Right cardiac atrium (tissue), 5 donors: ENCODE results near the gene PF4V1. TPM values are rescaled to one million over a fixed set of nuclear protein-coding genes. Genes with fewer than 3 reads are reported as not detected.
A peak's percentile ranks its signal among the peaks of the same experiment; 100 is the strongest.

ENCODE experiments used
- ATAC-seq, 2 donors: fragments of 200-7000 bp; cut with Tn5 transposase; one replicate each; pipeline versions ENCODE4 v1.8.0 to v1.9.1; 2020; ENCODE audit warnings: moderate library complexity in 2 of 2, mild to moderate bottlenecking in 1 of 2
- DNase-seq, 3 donors: peaks; one replicate each; pipeline ENCODE4 v3.0.0-alpha.2; 2020
- H3K27ac ChIP-seq: one replicate; pipeline ENCODE4 v1.5.1; 2013; ENCODE audit warnings: mild to moderate bottlenecking, low read length, control low read depth, moderate library complexity
- H3K27me3 ChIP-seq: one replicate; pipeline ENCODE4 v1.6.1; 2013; ENCODE audit not compliant: control insufficient read depth, insufficient read depth
- H3K4me1 ChIP-seq: one replicate; pipeline ENCODE4 v1.6.1; 2013; ENCODE audit warnings: low read length; ENCODE audit not compliant: control insufficient read depth, insufficient read depth
- H3K4me3 ChIP-seq: one replicate; pipeline ENCODE4 v1.5.1; 2013; ENCODE audit warnings: low read length, control low read depth
- H3K9me3 ChIP-seq: one replicate; pipeline ENCODE4 v1.6.1; 2013; ENCODE audit warnings: low read length; ENCODE audit not compliant: control insufficient read depth
- WGBS: extraction: QIAGEN DNeasy Blood & Tissue Kit; methylation state at CpG from one replicate; pipeline ENCODE4 v1.1.7; 2013; 5-methylcytosine and 5-hydroxymethylcytosine counted together
- intact Hi-C, 4 donors: fragments of 100-400 bp; cut with DNase I; formaldehyde crosslinking; loops; one replicate each; pipeline versions ENCODE4 v1.11.0 to v1.14.0; 2022 to 2023
- polyA plus RNA-seq: library from polyadenylated mRNA; stranded (reverse); fragments of 200-250 nt; gene quantifications from one replicate; pipeline ENCODE4 v1.2.3, GENCODE V29; 2013
- total RNA-seq, 4 donors: library from RNA; stranded (reverse); fragmentation: NEBNext Ultra II Directional; extraction: Animal tissue kit (Norgen Biotek cat#: 25700); gene quantifications; one replicate each; pipeline ENCODE4 v1.2.1, GENCODE V29; 2021
- donor health status: healthy with polysubstance abuse.
- donor health status: DM: no; HTN: yes; CAD: no.
- donor health status: DM: no; HTN: no; CAD: no.
- donor health status: DM: no; HTN: yes; CAD: no; lungs with severe emphysema.
- donor health status: DM: yes; HTN: yes; CAD: no.

The PF4V1 gene
- total and polyA plus RNA-seq, 5 donors = not detected

GRCh38 chr4:73828956-73829355, 24.1 kb upstream of the PF4V1 start:
- no peak overlapping the region for H3K27ac ChIP-seq
- H3K4me3 ChIP-seq = no peak overlapping the region
- intact Hi-C loops = no loop called here
- peak in 1 of 2 donors; percentile 62 for ATAC-seq
- WGBS = 26% methylated on average over 3 of the region's 3 CpGs
- DNase-seq = no peak
- no peaks in the 10 kb centered on the region for H3K9me3 ChIP-seq
- H3K27me3 ChIP-seq = no peaks in the 10 kb centered on the region
- no peaks in the 10 kb centered on the region for H3K4me1 ChIP-seq

GRCh38 chr4:73831569-73831968, 21.5 kb upstream of the PF4V1 start:
- 54% methylated on average over 2 of the region's 2 CpGs for WGBS
- H3K4me1 ChIP-seq = no peaks in the 10 kb centered on the region
- peak in 1 of 2 donors; percentile 56 for ATAC-seq

GRCh38 chr4:73832651-73833237, 20.4 kb upstream of the PF4V1 start:
- Histone ChIP-seq H3K27ac (no peak overlapping the region), H3K27me3 (no peaks in the 10 kb centered on the region), H3K4me3 (no peak overlapping the region), H3K9me3 (no peaks in the 10 kb centered on the region), H3K4me1 (peaks cover 2% of the 10 kb centered on the region)
- DNase-seq = no peak
- ATAC-seq = peak in 1 of 2 donors; percentile 41
- intact Hi-C loops = no loop called here
- WGBS = 60% methylated on average over 1 of the region's 1 CpG

More at GRCh38 chr4:73831569-73831968, 21.5 kb upstream of the PF4V1 start:
- Histone ChIP-seq H3K27me3 (no peaks in the 10 kb centered on the region), H3K4me3 (no peak overlapping the region), H3K27ac (no peak overlapping the region), H3K9me3 (no peaks in the 10 kb centered on the region)
- DNase-seq = peak in 2 of 3 donors; percentile 41 to 48
- intact Hi-C loops = no loop called here

- ATAC-seq (peak; percentile 69 to 72), DNase-seq (peak; percentile 57 to 78 (median 78))
- Histone ChIP-seq H3K27me3 (no peaks in the 10 kb centered on the region), H3K9me3 (no peaks in the 10 kb centered on the region), H3K27ac (no peak within 1 kb of the TSS), H3K4me1 (peaks cover 2% of the 10 kb centered on the region), H3K4me3 (peak within 1 kb of the TSS; percentile 39)
- 3% methylated on average over 41 of the region's 41 CpGs for WGBS
- intact Hi-C loops = no loop called here
Measured at GRCh38 chr4:73836373-73837279, 16.5 kb upstream of the PF4V1 start, which contains the start of gene CXCL6. Gene CXCL6, plus strand, starts transcription at chr4:73836678. Its CDS starts 73 bp downstream, at chr4:73836751.

GRCh38 chr4:73839071-73839470, 14.0 kb upstream of the PF4V1 start:
- H3K4me3 ChIP-seq = no peak overlapping the region
- ATAC-seq = no peak
- DNase-seq = no peak
- no peak overlapping the region for H3K27ac ChIP-seq
- no peaks in the 10 kb centered on the region for H3K9me3 ChIP-seq
- H3K4me1 ChIP-seq = peaks cover 2% of the 10 kb centered on the region
- no peaks in the 10 kb centered on the region for H3K27me3 ChIP-seq
- intact Hi-C loops = no loop called here
- 86% methylated on average over 5 of the region's 5 CpGs for WGBS

GRCh38 chr4:73839715-73840114, 13.4 kb upstream of the PF4V1 start:
- DNase-seq (no peak), ATAC-seq (no peak)
- WGBS = 92% methylated on average over 3 of the region's 3 CpGs
- intact Hi-C loops = no loop called here
- H3K27ac ChIP-seq = no peak overlapping the region
- H3K4me1 ChIP-seq = peaks cover 2% of the 10 kb centered on the region
- H3K27me3 ChIP-seq = no peaks in the 10 kb centered on the region
- H3K9me3 ChIP-seq = no peaks in the 10 kb centered on the region
- no peak overlapping the region for H3K4me3 ChIP-seq

GRCh38 chr4:73841243-73841925, 11.7 kb upstream of the PF4V1 start:
- ATAC-seq (no peak), DNase-seq (no peak)
- intact Hi-C loops = no loop called here
- Histone ChIP-seq H3K9me3 (no peaks in the 10 kb centered on the region), H3K27me3 (no peaks in the 10 kb centered on the region), H3K4me1 (peaks cover 2% of the 10 kb centered on the region), H3K27ac (no peak overlapping the region), H3K4me3 (no peak overlapping the region)
- WGBS = 67% methylated on average over 4 of the region's 4 CpGs

GRCh38 chr4:73842696-73843095, 10.4 kb upstream of the PF4V1 start:
- ATAC-seq (no peak), DNase-seq (no peak)
- intact Hi-C loops = no loop called here
- Histone ChIP-seq H3K4me3 (no peak overlapping the region), H3K27ac (no peak overlapping the region), H3K9me3 (no peaks in the 10 kb centered on the region), H3K27me3 (no peaks in the 10 kb centered on the region), H3K4me1 (no peaks in the 10 kb centered on the region)

GRCh38 chr4:73843369-73843768, 9.7 kb upstream of the PF4V1 start:
- no peak for DNase-seq
- Histone ChIP-seq H3K4me3 (no peak overlapping the region), H3K27me3 (no peaks in the 10 kb centered on the region), H3K9me3 (no peaks in the 10 kb centered on the region), H3K4me1 (no peaks in the 10 kb centered on the region), H3K27ac (no peak overlapping the region)
- no peak for ATAC-seq
- intact Hi-C loops = no loop called here

- Histone ChIP-seq H3K9me3 (no peaks in the 10 kb centered on the region), H3K4me3 (no peak overlapping the region), H3K4me1 (no peaks in the 10 kb centered on the region), H3K27me3 (no peaks in the 10 kb centered on the region), H3K27ac (no peak overlapping the region)
- intact Hi-C loops = no loop called here
- ATAC-seq (no peak), DNase-seq (no peak)
- WGBS = 48% methylated on average over 3 of the region's 3 CpGs
Measured at GRCh38 chr4:73844345-73844744, 8.8 kb upstream of the PF4V1 start.

GRCh38 chr4:73844806-73845205, 8.3 kb upstream of the PF4V1 start:
- H3K27ac ChIP-seq = no peak overlapping the region
- DNase-seq (no peak), ATAC-seq (no peak)
- H3K4me3 ChIP-seq = no peak overlapping the region
- intact Hi-C loops = no loop called here
- no peaks in the 10 kb centered on the region for H3K27me3 ChIP-seq
- 50% methylated on average over 2 of the region's 2 CpGs for WGBS
- no peaks in the 10 kb centered on the region for H3K9me3 ChIP-seq
- no peaks in the 10 kb centered on the region for H3K4me1 ChIP-seq
